Measurements from ENCODE around the gene MMP17.

- TF ChIP-seq, protein P1, sequence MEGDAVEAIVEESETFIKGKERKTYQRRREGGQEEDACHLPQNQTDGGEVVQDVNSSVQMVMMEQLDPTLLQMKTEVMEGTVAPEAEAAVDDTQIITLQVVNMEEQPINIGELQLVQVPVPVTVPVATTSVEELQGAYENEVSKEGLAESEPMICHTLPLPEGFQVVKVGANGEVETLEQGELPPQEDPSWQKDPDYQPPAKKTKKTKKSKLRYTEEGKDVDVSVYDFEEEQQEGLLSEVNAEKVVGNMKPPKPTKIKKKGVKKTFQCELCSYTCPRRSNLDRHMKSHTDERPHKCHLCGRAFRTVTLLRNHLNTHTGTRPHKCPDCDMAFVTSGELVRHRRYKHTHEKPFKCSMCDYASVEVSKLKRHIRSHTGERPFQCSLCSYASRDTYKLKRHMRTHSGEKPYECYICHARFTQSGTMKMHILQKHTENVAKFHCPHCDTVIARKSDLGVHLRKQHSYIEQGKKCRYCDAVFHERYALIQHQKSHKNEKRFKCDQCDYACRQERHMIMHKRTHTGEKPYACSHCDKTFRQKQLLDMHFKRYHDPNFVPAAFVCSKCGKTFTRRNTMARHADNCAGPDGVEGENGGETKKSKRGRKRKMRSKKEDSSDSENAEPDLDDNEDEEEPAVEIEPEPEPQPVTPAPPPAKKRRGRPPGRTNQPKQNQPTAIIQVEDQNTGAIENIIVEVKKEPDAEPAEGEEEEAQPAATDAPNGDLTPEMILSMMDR (optimal IDR thresholded peaks at IDR 0.05 in 1 of 3, IDR thresholded peaks at IDR 0.05 in 1 of 3, conservative IDR thresholded peaks at IDR 0.05 in 1 of 3; ENCODE audit: extremely low read depth in 1 of 3, insufficient read depth in 2 of 3, low read length in 3 of 3) = no peak
- TF ChIP-seq EZH2 (IDR thresholded peaks at IDR 0.05; ENCODE audit: low read length) = no peak
These were observed 66.2 kb downstream of the MMP17 start, which contains the start of gene ULK1 for GRCh38 chr12:131894313-131894860.
